ENCODE results near the gene DONSON.

- TF ChIP-seq, protein P1, sequence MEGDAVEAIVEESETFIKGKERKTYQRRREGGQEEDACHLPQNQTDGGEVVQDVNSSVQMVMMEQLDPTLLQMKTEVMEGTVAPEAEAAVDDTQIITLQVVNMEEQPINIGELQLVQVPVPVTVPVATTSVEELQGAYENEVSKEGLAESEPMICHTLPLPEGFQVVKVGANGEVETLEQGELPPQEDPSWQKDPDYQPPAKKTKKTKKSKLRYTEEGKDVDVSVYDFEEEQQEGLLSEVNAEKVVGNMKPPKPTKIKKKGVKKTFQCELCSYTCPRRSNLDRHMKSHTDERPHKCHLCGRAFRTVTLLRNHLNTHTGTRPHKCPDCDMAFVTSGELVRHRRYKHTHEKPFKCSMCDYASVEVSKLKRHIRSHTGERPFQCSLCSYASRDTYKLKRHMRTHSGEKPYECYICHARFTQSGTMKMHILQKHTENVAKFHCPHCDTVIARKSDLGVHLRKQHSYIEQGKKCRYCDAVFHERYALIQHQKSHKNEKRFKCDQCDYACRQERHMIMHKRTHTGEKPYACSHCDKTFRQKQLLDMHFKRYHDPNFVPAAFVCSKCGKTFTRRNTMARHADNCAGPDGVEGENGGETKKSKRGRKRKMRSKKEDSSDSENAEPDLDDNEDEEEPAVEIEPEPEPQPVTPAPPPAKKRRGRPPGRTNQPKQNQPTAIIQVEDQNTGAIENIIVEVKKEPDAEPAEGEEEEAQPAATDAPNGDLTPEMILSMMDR (IDR thresholded peaks at IDR 0.05) = no peak
- no peak for TF ChIP-seq POLR2A (IDR thresholded peaks at IDR 0.05)
These were observed 51.3 kb downstream of the DONSON start for GRCh38 chr21:33537212-33537611.

Data from lower leg skin (tissue), 3 donors.